ENCODE measurements around the gene LYL1. TPM values are rescaled to one million over a fixed set of nuclear protein-coding genes. Genes with fewer than 3 reads are reported as not detected.
A peak's percentile ranks its signal among the peaks of the same experiment; 100 is the strongest.

The LYL1 gene
- total and polyA plus RNA-seq, 9 of the 15 experiments (the other 6 are each of a cell fraction or from before 2014, with no cell fraction given), result 1.3 to 266 (median 34.0) TPM

- TF ChIP-seq TFAP4 (CRISPR knock-in tag; IDR thresholded peaks at IDR 0.05; ENCODE audit: borderline replicate concordance) (peak; percentile 84), ZSCAN32 (CRISPR knock-in tag; IDR thresholded peaks at IDR 0.05) (no peak), NFATC3 (IDR thresholded peaks at IDR 0.05) (no peak), PTTG1 (tag; IDR thresholded peaks at IDR 0.05; ENCODE audit: low read depth) (no peak), BCL6 (CRISPR knock-in tag; IDR thresholded peaks at IDR 0.05) (no peak), USF2 (CRISPR knock-in tag; IDR thresholded peaks at IDR 0.05) (peak; percentile 67), TAF1 (IDR thresholded peaks at IDR 0.05; ENCODE audit: control insufficient read depth, extremely low read depth, insufficient read depth, low read length, severe bottlenecking) (no peak), ZNF324 (CRISPR knock-in tag; IDR thresholded peaks at IDR 0.05) (no peak), ZNF77 (CRISPR knock-in tag; IDR thresholded peaks at IDR 0.05) (no peak)
These were observed 51.0 kb downstream of the LYL1 start (continued) for GRCh38 chr19:13051557-13052165.

GRCh38 chr19:13050274-13050673 lies 52.4 kb downstream of the LYL1 start:
- Histone ChIP-seq H3K79me2 (ENCODE audit: control insufficient read depth, insufficient read depth, low read length) (peaks cover 14% of the 10 kb centered on the region; the same call in 2 of the 3 replicates), H3K9ac (ENCODE audit: insufficient read depth in 1 of 2, low read depth in 2 of 2, low read length in 2 of 2) (no peak overlapping the region), H4K20me1 (replicated peaks; ENCODE audit: control insufficient read depth, insufficient read depth, low read length) (peaks cover 65% of the 10 kb centered on the region), H3K9me1 (ENCODE audit: control insufficient read depth, insufficient read depth, low read length) (peaks cover 6% of the 10 kb centered on the region), H3K4me3 (no peak overlapping the region), H3K27me3 (ENCODE audit: control insufficient read depth in 2 of 2, insufficient read depth in 2 of 2, low read length in 2 of 2) (no peaks in the 10 kb centered on the region), H3K9me3 (replicated peaks; ENCODE audit: control insufficient read depth, insufficient read depth, low read depth, low read length) (no peaks in the 10 kb centered on the region), H3K4me2 (ENCODE audit: insufficient read depth, low read length) (no peak overlapping the region), H3K27ac (ENCODE audit: extremely low read depth, low read depth, low read length) (no peak overlapping the region), H3K4me1 (replicated peaks in 1 of 2; ENCODE audit: control insufficient read depth in 2 of 2, insufficient read depth in 2 of 2, low read length in 2 of 2) (peaks cover 11 to 28% of the 10 kb centered on the region in 2 experiments), H2AFZ (ENCODE audit: low read depth, low read length) (no peak overlapping the region), H3K36me3 (ENCODE audit: control insufficient read depth, insufficient read depth, low read length) (0 out of 3 replicates have a peak, but pooled peaks cover 7% of the 10 kb centered on the region)
- FAIRE-seq (no peak), DNase-seq (ENCODE audit: extremely low read depth in 1 of 4, low spot score in 3 of 4) (no peak), ATAC-seq (no peak)
- ChIA-PET CTCF (ENCODE audit: low intra/inter-chr PET ratio) (no interaction called here), POLR2A (interaction anchor here (0.5 kb wide), 1 partner anchor 102 kb away, joined by 3 read pairs; no protein-coding TSS in a partner anchor)
- intact Hi-C loops (cut with micrococcal nuclease) (no loop called here), in situ Hi-C loops (cut with MboI) (no loop called here)
- BruUV-seq (replicated peaks), result no TSS peak
- WGBS (ENCODE audit: insufficient coverage, low coverage, missing lambda C conversion rate), result 53% methylated on average over 2 of the region's 4 CpGs
- TF ChIP-seq ZNF639 (CRISPR knock-in tag; conservative IDR thresholded peaks at IDR 0.05 in 1 of 2, IDR thresholded peaks at IDR 0.05 in 1 of 2), result no peak
- no peak for TF ChIP-seq TCFL5 (CRISPR knock-in tag; conservative IDR thresholded peaks at IDR 0.05)
- TF ChIP-seq ZNF311 (CRISPR knock-in tag; IDR thresholded peaks at IDR 0.05), result no peak
- TF ChIP-seq AFF1 (IDR thresholded peaks at IDR 0.05; ENCODE audit: low read depth in 1 of 2, partially characterized antibody in 2 of 2), result no peak
- TF ChIP-seq MXI1 (IDR thresholded peaks at IDR 0.05; ENCODE audit: low read depth, low read length), result no peak

Measured in K562 (cell line).